Body of pancreas (tissue), 4 donors: ENCODE results near the gene ZNF71.
"Not testable (repeated sequence)": the region's sequence is repeated elsewhere in the genome, so short reads cannot be mapped to it uniquely, and the experiment has no call there.

ENCODE experiments used
- CTCF ChIP-seq, 7 experiments: fragments of 450-650 bp in 4 of 7; fragments of 200-600 bp in 3 of 7; sonication (generic) in 3 of 7; IDR thresholded peaks; one replicate each; pipeline ENCODE4 v1.5.1; 2016 to 2019; ENCODE audit warnings: antibody characterized with exemption in 7 of 7
- POLR2A ChIP-seq, 3 donors: fragments of 450-650 bp; IDR thresholded peaks; one replicate each; pipeline ENCODE4 v1.6.1; 2016; ENCODE audit warnings: antibody characterized with exemption in 3 of 3, mild to moderate bottlenecking in 2 of 3

DNA sequence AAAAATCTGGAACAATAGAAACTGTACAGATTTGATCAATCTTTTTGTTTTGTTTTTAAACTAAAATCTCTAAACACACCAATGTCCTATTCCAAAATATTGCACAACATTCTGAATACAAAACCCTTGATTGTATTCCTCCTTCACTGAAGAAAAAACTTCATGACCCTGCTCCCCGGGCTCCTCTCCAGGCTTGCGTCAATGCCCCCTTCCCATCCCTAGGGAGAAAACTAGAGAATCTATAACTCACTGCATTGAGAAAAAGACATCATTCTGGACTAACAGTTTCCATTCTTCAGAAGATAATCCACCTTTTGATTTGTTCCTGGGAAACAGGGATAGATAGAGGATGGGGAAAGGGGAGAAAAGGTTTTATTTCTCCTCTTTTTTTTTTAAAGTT, 77.5 kb downstream of the ZNF71 start:
- not testable (repeated sequence) for TF ChIP-seq CTCF, POLR2A (IDR thresholded peaks at IDR 0.05)
